H1 (cell line): Measurements from ENCODE around the gene BHLHE23. TPM values are rescaled to one million over a fixed set of nuclear protein-coding genes. Genes with fewer than 3 reads are reported as not detected.

Experiments
- CHD2 ChIP-seq: IDR thresholded peaks from 2 replicates; pipeline ENCODE4 v1.6.1; 2012; ENCODE audit warnings: low read length, improper control_type of control experiment
- EZH2 ChIP-seq: fragments of 200-600 bp; sonication (generic); IDR thresholded peaks from 2 replicates; pipeline ENCODE4 v1.7.1; 2012; ENCODE audit warnings: low read depth, mild to moderate bottlenecking, moderate library complexity, low read length, inconsistent platforms; ENCODE audit not compliant: severe bottlenecking
- RNF2 ChIP-seq: fragments of 200-900, 300-1000 bp; sonication (generic); IDR thresholded peaks from 2 replicates; pipeline ENCODE4 v1.7.1; 2016; ENCODE audit warnings: borderline replicate concordance, low read depth, mild to moderate bottlenecking, antibody characterized with exemption, low read length; ENCODE audit not compliant: poor library complexity, severe bottlenecking; ENCODE audit errors: missing control alignments
- polyA plus RNA-seq, 7 experiments: library from polyadenylated mRNA; depleted of rRNA in 3 of 7; stranded (reverse) in 5 of 7; unstranded in 2 of 7; fragments of >200 nt in 5 of 7; fragments of 200-250 nt in 2 of 7; gene quantifications; 1 replicate in 5 of 7; 2 replicates in 1 of 7; 4 replicates in 1 of 7; pipeline versions ENCODE4 v1.2.1 to v1.2.3, GENCODE V29; 2011 to 2013; ENCODE audit warnings: missing spikeins in 2 of 7, mixed read lengths in 2 of 7
- total RNA-seq: library from RNA; stranded (reverse); fragmentation: NEBNext Ultra II Directional; extraction: Animal tissue kit (Norgen Biotek cat#: 25700); gene quantifications from 2 replicates; pipeline ENCODE4 v1.2.1, GENCODE V29; 2021
- TF ChIP-seq, protein P1 (sequence below): IDR thresholded peaks from 2 replicates; pipeline ENCODE4 v1.6.1; 2012; ENCODE audit warnings: inconsistent platforms

BHLHE23 gene
- total and polyA plus RNA-seq, 2 of the 8 experiments (the other 6 are each of a cell fraction or from before 2014, with no cell fraction given), result 0.47 TPM; not detected in 1

DNA sequence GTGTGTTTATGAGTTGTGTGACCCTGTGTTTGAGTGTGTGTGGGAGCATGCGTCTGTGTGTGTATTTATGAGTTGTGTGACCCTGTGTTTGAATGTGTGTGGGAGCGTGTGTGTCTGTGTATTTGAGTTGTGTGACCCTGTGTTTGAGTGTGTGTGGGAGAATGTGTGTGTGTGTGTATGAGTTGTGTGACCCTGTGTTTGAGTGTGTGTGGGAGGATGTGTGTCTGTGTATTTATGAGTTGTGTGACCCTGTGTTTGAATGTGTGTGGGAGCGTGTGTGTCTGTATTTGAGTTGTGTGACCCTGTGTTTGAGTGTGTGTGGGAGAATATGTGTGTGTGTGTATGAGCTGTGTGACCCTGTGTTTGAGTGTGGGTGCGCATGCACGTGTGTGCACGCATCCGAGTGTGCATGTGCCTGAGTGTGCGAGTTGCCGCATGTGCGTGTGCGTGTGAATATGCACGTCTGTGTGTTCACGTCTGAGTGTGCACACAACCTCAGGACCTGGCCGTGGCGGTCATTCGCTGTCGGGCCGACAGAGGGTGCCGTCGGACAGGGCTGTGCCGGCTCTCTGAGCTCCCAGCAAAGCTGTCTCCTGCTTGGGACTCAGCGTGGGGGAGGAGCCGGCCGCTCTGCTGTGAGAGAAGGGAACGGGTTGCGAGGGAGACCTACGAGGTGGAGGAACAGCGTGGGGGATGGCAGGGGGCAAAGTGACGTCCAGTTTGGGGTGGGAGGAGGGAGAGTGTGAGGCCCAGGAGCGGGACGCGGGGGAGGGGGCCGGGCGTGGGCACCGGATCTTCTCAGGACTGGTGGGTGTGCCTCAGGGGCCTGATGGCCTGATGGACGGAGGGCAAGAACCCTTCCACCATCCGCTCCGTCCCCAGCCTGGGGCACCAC is 34.6 kb downstream of the BHLHE23 start (continued):
- TF ChIP-seq RNF2, result no peak
- 0 out of 2 replicates have a peak, but pooled peaks have one; percentile 24 for TF ChIP-seq CHD2
- no peak for TF ChIP-seq EZH2
- TF ChIP-seq, protein P1, sequence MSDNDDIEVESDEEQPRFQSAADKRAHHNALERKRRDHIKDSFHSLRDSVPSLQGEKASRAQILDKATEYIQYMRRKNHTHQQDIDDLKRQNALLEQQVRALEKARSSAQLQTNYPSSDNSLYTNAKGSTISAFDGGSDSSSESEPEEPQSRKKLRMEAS, result no peak
- TF ChIP-seq, all 59 proteins: peak for 6
